HuH-7.5 (cell line): ENCODE data around the gene SAP30L.

Experiments
- DNase-seq: peaks from one replicate; pipeline ENCODE4 v3.0.0; 2011; ENCODE audit warnings: low spot score

SAP30L gene

DNA sequence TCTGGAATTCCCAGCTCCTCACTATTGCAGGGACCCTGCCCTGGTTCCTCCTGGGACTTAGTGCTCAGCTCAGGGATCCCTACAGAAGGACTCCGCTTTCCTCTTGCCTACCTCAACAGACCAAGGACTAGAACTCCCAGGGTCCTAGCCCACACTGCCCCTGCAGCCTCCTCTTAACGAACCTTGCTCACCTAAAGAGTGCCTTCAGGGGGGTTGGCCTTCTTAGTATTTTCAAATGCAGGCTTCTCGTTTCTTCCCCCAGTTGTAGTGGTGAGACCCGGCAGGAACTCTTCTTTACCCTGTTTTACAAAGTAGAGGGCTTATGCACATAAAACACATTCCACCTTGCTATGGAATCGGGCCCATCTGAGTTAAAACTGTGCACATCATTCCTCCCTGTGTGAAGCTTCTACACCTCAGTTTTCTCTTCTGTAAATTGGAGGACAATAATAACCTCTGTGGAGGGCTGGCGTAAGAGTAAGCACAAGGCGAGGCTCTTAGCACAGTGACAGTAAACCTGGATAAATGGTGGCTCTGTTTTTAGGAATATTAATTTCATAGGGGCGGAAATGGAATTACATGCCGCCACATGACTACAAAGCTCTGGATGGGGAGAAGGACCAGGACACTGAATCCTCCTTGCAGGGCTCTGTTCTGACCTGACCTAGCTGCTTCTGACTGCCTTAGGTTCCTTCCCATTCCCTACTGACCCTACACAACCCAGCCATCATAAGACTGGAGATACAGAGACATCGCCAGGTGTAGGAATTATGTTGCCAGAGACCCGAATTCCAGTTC lies 36.0 kb downstream of the SAP30L start:
- no peak for DNase-seq

DNA sequence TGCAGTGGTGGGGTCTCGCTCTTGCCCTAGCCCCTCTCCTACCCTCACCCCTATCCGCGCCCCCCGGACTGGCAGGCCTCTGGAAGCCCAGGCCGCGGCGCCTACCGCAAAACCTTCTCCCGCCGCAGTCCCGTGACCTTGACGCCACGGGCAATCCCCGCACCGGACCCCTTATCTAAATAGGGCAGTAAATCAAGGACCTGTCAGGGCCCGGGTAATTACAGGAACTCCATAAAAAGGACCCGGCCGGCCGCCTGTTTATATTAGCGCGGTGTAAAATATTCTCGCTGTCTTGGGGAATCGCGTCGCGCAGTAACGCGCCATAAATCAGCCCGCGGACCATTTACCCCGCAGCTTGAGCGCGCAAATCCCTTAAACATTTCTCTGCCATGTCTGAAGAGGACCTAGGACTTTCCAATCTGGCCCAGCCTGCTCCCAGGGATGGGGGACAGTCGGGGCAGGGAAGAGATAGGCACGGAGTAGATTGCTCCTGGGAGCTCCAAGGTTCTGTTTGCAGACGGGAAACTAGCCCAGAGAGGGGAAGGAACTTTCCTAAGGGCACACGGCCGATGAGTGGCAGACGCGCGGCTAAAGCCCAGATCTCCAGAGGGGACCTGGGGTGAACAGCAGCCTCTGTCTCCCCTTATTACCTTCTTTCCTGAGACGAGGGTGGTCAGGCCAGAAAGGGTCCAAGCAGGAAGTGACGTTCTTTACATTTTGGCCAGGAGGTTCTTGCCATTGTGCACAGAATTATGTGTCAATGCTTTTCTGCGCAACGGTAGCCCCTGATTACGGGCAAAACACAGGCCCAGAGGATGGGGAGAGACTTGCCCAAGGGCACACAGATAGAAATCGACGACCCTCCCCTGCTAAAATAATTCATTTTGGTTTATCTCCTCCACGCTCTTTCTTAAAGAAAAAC lies 37.0 kb downstream of the SAP30L start:
- no peak for DNase-seq

DNA sequence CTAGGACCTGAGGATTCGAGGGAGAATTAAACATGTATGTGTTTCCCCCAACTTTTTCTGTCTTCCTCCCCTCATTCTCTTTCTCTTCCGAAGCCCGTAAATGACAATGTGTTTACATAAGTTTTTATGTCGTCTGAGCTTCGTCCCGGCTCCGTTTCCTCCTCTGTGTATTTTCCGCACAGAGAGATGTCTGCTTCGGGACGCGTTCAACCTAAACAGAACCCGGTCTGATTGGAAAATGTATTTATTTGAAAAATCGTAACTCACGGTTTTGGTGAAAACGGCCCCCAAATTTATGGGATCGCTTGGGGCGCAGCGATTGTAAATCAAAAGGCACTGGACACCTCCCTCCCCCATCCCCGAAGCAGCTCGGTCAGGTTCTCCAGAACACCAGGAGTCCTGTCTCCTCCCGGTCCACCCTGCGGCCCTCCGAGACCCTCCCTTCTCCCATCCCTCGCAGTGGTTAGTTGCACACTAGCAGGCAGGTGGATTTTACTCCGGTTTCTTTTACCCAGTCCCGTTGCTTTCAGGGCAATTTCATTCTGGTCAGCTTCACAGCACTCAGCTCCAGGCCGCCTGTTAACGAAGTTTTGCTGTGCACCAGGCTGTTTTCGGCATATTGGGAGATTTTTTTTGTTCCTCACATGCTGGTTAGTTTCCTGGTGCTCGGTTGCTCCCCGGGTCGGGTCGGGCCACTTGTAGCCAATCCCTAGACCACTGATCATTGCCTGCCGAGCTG lies 38.0 kb downstream of the SAP30L start:
- DNase-seq = no peak

DNA sequence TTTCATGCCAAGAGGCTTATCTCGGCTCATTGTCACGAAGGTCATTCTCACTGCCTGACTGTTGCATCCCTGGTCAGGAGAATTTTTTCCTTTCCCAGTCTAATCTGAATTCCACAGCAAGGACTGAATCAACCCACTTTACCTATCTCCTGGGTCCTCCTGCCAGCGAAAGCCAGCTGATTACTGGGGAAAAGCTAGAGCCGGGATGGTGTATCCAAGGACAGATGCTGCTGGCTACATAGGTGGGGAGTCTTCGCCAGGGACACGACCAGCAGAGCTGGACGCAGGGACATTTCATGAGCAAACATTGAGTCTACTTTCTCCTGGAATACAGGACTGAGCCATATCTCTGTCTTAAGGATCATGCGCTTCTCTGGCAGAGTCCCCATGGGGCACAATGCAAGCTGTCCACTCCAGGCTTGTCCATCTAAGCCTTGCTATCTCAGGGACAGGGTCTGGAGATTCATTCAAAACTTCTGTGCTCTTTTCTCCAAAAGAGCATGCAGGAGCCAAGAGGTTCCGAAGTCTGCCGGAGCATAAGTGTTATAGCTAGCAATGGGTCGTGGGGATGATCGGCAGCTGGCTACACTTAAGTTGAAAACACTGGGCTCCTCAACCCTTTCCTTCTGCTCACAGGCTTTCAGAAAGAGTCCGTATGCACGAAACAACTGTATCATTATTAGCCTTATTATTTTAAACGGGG lies 38.7 kb downstream of the SAP30L start:
- DNase-seq = no peak

DNA sequence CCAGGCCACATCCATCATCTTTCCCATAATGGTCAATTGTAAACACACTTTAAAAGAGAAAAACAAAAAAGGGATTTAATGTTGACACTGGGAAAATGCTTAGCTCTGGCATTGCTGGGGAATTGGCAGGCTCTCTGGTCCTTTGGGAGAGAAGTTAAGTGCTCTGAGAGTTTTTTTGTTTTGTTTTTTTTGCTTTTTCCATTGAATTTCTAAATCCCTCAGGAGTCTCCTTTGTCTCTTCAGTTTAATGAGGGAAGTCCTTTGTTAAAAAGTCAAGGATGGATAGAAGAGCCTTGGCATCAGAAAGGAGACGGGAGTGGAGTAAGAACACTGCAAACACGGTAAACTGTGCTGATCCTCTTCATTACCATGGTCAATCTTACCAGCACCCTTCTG lies 39.3 kb downstream of the SAP30L start:
- no peak for DNase-seq

DNA sequence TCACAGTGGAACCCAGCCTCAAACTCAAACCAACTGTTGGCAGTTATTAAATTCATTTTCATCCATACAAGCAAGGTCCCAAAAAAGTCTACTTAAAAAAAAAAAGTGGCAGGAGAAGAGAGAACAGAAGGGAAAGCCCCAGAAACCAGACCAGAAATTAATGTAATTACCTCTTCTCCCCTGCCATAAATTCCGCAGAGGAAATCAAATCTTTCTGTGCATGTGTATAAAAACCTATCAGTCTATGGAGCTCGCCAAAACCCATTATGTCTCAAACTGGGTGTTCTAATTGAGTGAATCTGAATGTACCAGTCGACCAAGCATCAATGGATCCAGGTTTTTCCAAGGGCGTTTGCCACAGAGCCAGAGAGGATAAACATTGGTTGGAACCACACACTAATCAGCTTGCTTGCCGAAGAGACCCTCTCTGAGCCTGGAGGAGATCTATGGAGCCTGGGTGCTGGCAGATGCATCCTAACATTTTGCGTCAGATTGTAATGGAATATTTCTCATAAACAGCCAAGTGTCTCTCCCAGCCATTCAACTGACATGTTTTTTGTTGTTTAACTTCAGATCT lies 40.1 kb downstream of the SAP30L start:
- no peak for DNase-seq

DNA sequence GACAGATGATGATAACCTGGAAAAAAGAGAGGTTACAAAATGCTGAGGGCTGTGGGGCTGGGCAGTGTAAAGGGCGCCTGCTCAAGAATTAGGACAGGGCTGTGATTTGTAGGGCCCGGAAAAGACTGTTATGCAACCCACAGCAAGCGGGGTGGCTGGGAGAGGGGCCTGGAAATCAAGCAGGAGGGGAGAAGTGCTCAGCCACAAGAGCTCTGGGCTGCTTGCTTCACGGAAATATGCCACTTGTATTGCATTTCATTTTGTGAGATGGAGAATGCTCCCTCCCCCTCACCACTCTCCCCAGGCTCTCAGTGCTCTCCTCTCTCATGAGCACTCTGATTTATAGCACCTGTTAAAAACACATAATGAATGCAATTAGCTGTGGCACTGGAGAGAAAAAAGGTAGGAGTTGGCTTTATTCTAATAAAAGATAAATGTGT lies 40.6 kb downstream of the SAP30L start:
- DNase-seq = no peak

DNA sequence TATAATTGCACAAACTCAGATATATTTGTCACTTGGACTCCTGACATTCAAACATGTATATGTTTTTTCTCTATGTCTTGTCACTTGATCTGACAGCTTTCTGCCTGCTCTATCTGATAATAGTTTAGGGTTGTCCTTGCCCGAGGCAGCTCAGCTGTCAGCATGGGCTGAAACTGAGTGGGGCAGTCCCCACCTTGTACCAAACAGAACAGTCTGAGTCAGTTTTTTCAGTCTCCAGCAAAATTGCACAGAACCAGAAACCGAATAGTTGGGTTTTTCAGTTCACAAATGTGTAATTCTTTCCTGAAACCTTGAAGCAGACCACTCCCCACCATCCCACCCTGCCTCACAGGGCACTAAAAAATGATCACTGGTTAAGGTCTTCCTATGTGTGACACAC lies 41.7 kb downstream of the SAP30L start:
- DNase-seq = no peak

DNA sequence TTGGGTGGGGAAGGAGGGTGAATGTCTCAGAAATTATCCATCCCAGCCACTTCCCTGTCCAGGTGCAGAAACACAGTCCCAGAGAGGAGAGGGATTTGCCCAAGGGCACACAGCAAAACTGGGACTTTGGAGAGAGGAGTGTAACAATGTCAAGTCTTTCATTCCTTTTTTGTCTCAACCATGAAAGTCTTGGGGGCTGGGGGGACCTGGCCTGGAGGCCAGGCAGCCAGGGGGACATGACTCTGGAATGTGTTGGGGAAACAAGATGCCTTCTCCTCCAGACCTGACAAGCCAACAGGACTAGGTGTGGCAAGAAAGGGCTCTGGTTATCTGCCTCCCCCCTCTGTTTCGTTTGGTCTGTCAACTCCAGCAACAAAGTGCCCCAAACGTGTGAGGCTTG lies 46.1 kb downstream of the SAP30L start:
- DNase-seq = no peak

DNA sequence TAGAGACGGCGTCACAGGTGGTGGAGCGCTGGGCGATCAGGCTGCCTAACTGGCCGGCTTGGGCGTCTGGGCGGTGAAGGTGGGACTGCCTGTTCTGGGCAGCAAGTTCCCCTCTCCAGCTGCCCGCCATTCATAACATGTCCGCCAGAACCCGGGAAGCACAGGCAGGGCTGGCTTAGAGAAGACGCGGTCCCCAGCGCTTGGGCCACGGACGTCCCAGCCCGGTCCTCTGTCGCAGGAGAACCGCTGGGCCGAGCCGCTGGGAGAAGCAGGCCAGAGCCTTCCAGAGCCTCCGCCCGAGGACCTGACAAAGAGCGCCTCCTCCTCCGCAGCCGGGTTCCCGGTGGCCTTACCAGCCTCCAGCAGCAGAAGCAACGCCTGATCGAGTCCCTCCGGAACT lies 47.5 kb downstream of the SAP30L start:
- no peak for DNase-seq

DNA sequence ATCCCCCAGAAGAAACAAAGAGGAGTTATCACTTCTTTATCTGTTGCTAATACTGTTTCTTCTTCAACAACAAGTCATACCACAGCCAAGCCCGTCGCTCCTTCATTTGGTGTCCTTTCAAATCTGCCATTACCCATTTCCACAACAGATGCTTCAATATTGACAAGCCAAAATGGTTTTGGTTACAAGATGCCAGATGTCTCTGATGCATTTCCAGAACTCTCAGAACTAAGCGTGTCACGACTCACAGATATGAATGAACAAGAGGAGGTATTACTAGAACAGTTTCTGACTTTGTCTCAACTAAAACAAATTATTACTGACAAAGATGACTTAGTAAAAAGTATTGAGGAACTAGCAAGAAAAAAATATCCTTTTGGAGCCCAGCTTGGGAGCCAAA lies 48.2 kb downstream of the SAP30L start:
- no peak for DNase-seq

DNA sequence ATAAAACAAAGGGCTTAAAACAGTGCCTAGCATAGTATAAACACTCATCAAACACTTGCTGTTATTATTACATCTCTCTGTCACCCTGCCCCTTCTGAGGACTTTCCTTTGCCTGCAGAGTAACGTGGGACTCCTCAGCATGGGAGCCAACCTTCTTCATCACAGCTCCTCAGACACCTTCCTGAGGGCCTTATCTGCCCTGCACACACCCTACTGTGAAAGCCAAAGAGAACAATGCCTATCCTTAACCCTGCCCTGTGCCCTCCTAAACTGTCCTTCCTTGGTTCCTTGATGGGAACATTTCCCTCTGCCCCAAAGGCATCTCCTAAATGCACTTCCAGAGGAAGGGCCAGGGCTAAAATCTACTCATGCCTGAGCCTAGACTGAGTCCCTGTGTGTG lies 52.8 kb downstream of the SAP30L start:
- no peak for DNase-seq

DNA sequence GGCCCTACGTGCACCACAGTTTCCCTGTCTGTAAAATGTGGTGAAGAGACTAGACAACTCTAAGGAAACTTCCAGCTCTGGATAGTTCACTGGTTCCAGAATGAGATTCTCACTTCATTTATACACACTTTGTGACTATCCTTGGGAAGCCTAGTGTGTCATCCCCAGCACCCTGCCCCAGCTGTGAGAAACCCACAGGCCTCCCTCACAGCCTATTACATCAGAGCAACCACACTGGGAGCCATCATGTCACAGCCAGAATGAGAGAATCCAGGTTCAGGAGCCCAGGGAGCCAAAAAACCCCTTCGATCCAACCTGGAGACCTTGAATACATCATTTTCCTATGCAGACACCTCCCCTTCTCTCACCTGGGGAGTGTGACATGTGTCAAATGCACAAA lies 53.2 kb downstream of the SAP30L start:
- DNase-seq = no peak

DNA sequence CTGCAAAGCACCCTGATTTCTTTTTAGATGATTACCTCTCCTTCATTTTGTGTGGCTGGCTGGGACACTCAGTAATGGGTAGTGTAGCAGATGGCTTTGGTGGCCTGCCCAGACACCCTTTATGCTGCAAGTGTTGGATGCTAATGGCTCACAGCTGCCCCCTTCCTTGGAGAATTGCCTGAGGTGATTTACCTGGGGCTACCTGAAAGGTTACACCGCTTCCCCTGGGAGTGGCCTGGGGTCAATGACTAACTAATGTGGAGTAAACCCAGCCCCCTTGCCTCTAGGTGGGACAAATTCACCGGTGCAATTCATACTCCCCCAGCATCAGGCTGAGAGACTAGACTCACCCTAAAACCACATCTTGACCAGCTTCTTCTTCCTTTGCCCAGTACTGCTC lies 55.8 kb downstream of the SAP30L start:
- DNase-seq = no peak

DNA sequence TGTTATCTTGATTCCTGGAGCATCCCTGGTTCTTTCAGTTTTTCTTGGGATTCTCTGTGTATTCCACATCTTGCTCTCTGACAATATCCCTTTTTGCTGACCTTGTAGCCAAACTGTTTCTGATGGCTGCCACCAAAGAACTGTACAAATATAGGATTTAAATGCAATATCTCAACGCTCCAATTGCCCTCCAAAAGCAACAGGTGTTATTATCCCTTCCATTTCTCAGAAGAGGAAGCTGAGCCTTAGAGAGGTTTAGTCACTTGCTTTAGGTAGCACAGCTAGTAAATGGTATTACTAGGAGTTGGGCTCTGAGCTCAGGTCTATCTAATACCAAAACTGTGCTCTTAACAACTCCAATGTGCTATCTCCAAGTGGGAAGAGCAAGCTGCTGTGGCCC lies 56.4 kb downstream of the SAP30L start:
- DNase-seq = no peak

DNA sequence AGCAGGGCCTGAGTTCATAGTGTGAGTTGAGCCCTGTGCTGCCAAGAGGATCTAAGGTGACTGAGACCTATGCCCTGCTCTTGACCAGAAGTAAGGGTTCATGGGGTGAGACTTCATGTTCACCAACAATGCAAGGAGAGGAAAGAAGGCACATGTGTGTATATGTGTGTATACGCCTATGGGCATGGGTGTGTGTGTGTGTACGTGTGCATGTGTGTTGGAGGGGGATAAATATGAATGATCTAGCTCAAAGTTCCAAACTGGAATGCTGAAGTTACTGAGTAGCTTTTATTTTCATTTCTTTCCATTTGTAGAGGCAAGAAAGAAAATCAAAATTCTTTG lies 57.9 kb downstream of the SAP30L start:
- no peak for DNase-seq

DNA sequence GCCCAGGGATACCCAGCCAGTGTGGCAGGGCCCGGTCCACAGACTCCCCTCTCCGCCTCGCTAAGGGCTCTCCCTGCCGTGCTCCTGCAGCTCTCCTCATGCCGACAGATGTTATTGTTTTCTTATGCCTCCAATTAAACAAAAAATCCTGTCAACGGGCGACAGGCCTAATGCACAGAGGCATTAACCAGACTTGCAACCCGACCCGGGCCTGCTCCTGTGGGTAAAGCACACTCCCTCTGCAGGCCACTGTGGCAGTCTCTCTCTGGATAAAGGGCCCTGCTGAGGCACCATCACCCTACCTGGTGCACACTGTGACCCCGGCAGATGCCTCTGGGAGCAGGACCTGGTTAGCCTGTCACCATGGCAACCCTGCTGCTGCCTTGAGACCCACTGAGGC lies 59.8 kb downstream of the SAP30L start:
- DNase-seq = no peak

DNA sequence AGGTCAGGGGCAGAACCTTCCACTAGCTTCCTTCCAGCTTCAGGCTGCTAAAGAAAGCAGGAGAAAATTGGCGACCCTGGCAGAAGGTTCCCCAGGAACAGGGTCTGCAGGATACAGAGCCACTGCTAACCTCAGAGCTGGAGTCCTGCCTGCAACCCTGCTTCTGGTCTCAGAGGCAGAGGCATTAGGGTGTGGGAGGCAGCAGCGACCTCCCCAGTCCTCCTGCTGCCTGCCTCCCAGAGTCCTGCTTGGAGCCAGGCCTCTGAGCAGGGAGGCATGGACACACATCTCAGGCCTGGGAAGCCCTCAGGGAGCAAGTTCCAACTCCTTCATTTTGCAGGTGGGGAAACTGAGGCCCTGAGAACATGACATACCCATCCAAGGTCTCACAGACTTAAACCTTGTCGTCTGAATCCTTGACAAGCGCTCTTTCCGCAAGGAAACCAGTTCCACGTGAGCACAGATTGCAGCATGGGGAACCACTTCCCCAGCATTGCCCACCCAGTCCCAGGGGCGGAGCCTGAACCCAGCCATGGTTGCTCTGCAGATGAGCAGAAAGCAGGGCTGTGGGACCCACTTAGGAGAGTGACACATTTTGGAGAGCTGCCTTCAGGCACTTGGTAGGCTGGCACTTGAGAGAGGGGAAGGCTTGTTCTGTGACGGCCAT lies 60.4 kb downstream of the SAP30L start:
- no peak for DNase-seq

DNA sequence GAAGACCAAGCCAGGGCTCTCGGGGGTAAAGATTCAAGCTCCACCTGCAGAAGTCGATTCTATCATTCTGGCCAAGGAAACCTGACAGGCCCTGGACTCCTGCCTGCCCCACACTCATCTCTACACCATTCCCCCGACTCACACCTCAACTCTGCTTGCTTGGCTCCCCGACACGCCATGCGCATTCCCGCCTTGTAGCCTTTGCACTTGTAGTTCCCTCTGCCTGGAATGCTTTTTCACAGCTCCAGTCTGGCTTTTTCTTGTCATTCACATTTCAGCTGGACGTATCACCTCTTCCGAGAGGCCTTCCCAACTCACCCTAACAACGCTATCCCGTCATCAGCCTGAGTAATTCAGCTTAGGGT lies 60.9 kb downstream of the SAP30L start:
- DNase-seq = no peak

DNA sequence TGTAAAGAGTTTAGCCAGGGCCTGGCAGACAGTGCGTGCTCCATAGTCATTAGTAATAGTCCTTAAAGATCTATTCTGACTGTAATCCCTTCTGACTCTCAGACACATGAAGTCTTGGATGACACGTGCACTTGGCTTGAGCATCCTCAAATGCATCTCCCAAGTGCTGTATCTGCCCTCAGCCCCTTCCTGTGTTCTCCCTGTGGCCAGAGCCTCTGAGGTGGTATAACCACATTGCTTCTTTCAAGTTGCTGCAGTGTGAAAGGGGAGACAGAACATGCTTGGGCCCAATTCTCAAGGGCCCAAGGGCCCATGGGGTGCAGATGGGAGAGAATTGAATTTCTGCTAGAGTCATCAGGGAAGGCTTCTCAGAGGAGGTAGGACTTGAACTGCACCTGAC lies 62.3 kb downstream of the SAP30L start:
- no peak for DNase-seq
